Testis (tissue), 3 donors: ENCODE results near the gene CGB1. TPM values are rescaled to one million over a fixed set of nuclear protein-coding genes. Genes with fewer than 3 reads are reported as not detected.
A peak's percentile ranks its signal among the peaks of the same experiment; 100 is the strongest.

Experiments used
- DNase-seq: peaks from one replicate; pipeline ENCODE4 v3.0.0-alpha.2; 2019
- H3K27ac ChIP-seq, 2 donors: fragments of 200-600 bp; sonication (generic); one replicate each; pipeline ENCODE4 v1.5.1; 2019
- H3K27me3 ChIP-seq: fragments of 200-600 bp; sonication (generic); one replicate; pipeline ENCODE4 v1.5.1; 2019
- H3K36me3 ChIP-seq: fragments of 200-600 bp; sonication (generic); one replicate; pipeline ENCODE4 v1.5.1; 2017; ENCODE audit warnings: low read depth; ENCODE audit errors: missing control alignments
- H3K4me1 ChIP-seq: fragments of 200-600 bp; sonication (generic); one replicate; pipeline ENCODE4 v1.5.1; 2019
- H3K4me3 ChIP-seq, 2 donors: fragments of 200-600 bp; sonication (generic); one replicate each; pipeline ENCODE4 v1.5.1; 2017 to 2019
- H3K9me3 ChIP-seq: fragments of 200-600 bp; sonication (generic); one replicate; pipeline ENCODE4 v1.5.1; 2017
- CTCF ChIP-seq, 3 experiments: fragments of 450-650 bp in 2 of 3; fragments of 200-600 bp in 1 of 3; sonication (generic) in 1 of 3; IDR thresholded peaks; one replicate each; pipeline ENCODE4 v1.5.1; 2016 to 2019; ENCODE audit warnings: antibody characterized with exemption in 3 of 3, mild to moderate bottlenecking in 2 of 3, moderate library complexity in 1 of 3
- POLR2A ChIP-seq: fragments of 450-650 bp; IDR thresholded peaks from one replicate; pipeline ENCODE4 v1.6.1; 2017; ENCODE audit warnings: antibody characterized with exemption, mild to moderate bottlenecking, moderate library complexity
- WGBS, 2 donors: methylation state at CpG; one replicate each; pipeline ENCODE4 v1.1.5; 2018; 5-methylcytosine and 5-hydroxymethylcytosine counted together
- intact Hi-C: fragments of 100-400 bp; cut with DNase I; formaldehyde crosslinking; loops from one replicate; pipeline ENCODE4 v1.15.1; 2023; ENCODE audit warnings: low total_unique reads
- polyA plus RNA-seq: library from polyadenylated mRNA; stranded (reverse); fragments of 350-450 nt; fragmentation: Illumina TruSeq; extraction: RNeasy Lipid Tissue Mini Kit (QIAGEN cat#74804); gene quantifications from one replicate; pipeline ENCODE4 v1.2.3, GENCODE V29; 2014; ENCODE audit warnings: low read depth, low replicate concordance; ENCODE audit not compliant: insufficient read depth
- total RNA-seq, 2 donors: library from RNA; depleted of rRNA; stranded (reverse); fragments of >200 nt; gene quantifications; one replicate each; pipeline ENCODE4 v1.2.3, GENCODE V29; 2016

CGB1 gene
- total and polyA plus RNA-seq, 3 donors from 2014 or later: 2.3 to 2.9 TPM; not detected in 1

GRCh38 chr19:49004964-49005614, 31.6 kb downstream of the CGB1 start:
- Histone ChIP-seq H3K27ac (no peak overlapping the region), H3K27me3 (no peaks in the 10 kb centered on the region), H3K36me3 (no peaks in the 10 kb centered on the region), H3K4me1 (no peaks in the 10 kb centered on the region), H3K9me3 (no peaks in the 10 kb centered on the region), H3K4me3 (no peak overlapping the region)
- TF ChIP-seq CTCF (IDR thresholded peaks at IDR 0.05): no peak
- TF ChIP-seq POLR2A: no peak
- 88 to 91% methylated on average over 7 of the region's 7 CpGs for WGBS, 2 donors
- intact Hi-C loops: no loop called here
- no peak for DNase-seq

DNA sequence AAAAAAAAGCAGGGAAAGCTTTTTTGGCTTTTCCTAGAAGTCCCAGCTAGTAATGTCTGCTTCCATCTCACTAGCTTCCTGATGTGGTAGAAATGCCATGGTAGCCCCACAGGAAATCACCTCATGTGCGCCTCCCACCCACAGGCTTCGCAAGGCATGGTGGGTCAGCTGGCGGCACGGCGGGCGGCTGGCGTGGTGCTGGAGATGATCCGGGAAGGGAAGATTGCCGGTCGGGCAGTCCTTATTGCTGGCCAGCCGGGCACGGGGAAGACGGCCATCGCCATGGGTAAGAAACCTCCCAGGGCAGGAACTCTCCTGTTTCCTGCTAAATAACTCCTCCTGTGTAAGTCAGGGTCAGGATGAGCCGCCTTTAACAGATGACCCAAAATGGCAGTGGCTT, 32.6 kb downstream of the CGB1 start:
- 96 to 100% methylated on average over 2 to 15 of the region's 15 CpGs for WGBS, 2 donors
- no peaks in the 10 kb centered on the region for H3K27me3 ChIP-seq
- intact Hi-C loops: no loop called here
- H3K4me1 ChIP-seq: no peaks in the 10 kb centered on the region
- TF ChIP-seq POLR2A (no peak), CTCF (IDR thresholded peaks at IDR 0.05) (no peak)
- no peak overlapping the region for H3K4me3 ChIP-seq
- no peaks in the 10 kb centered on the region for H3K9me3 ChIP-seq
- no peaks in the 10 kb centered on the region for H3K36me3 ChIP-seq
- no peak for DNase-seq
- no peak overlapping the region for H3K27ac ChIP-seq

DNA sequence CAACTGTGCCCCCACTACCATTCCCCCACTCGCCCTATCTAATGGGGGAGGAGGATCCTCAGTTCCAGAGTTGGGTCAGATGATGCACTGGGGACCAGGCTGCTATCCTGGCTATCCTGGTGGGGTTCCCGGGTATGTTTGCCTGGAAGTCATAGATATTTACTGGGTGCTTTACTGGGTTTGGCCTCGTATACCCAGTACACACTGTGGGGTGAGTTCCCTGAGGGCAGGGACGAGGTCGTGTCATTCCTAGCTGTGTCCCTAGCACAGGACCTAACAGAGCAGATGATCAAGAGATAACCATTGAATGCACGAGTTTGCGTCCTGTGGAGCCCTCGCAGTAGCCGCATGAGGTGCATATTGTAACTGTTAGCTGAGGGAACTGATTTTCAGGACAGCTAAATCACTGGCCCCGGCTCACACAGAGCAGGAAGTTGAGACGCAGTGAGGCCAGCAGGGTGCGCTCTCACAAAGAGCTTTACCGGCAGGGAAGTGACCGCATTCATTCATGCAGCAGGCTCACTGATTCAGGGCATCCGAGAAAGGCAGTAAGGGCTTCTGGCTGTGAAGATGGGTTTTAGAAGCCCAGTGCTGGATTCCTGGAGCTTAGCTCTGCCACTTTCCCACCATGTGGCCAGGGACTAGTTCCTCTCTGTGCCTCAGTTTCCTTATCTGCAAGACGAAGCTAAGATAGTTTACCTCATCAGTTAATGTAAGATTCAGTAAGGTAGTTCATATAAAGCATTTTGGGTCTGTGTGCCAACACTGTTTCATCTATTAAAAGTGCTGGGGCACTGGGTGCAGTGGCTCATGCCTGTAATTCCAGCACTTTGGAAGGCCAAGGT, 37.0 kb downstream of the CGB1 start:
- DNase-seq: peak; percentile 62
- 64 to 78% methylated on average over 13 to 16 of the region's 16 CpGs for WGBS, 2 donors
- intact Hi-C loops: no loop called here

DNA sequence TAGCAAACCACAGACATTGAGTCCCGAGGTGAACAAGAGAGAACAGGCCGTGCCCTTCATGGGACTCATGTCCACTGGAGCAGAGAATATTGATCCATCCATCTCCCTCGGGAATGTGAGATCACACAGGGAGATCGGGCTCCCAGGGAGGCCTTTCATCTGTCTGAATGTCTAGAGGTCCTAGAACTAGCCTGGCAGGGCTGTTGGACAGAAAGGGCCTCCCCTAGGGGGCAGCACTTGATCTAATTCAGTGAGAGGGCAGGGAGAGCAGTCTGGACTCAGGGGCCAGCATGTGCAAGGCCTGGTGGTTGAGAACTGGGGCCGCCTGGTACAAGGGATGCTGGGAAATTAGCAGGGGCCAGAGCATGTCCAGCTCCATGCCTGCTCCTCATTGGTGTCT, 38.7 kb downstream of the CGB1 start:
- H3K27ac ChIP-seq: no peak overlapping the region
- H3K9me3 ChIP-seq: no peaks in the 10 kb centered on the region
- 70 to 81% methylated on average over 3 to 5 of the region's 5 CpGs for WGBS, 2 donors
- no peaks in the 10 kb centered on the region for H3K36me3 ChIP-seq
- intact Hi-C loops: no loop called here
- peak; percentile 80 for DNase-seq
- H3K4me3 ChIP-seq: no peak overlapping the region
- no peaks in the 10 kb centered on the region for H3K27me3 ChIP-seq
- H3K4me1 ChIP-seq: peaks cover 10% of the 10 kb centered on the region
- TF ChIP-seq CTCF (IDR thresholded peaks at IDR 0.05) (no peak), POLR2A (no peak)

More for the DNA sequence above, 37.0 kb downstream of the CGB1 start:
- no peak overlapping the region for H3K27ac ChIP-seq
- no peaks in the 10 kb centered on the region for H3K9me3 ChIP-seq
- no peaks in the 10 kb centered on the region for H3K36me3 ChIP-seq
- no peaks in the 10 kb centered on the region for H3K27me3 ChIP-seq
- H3K4me1 ChIP-seq: peaks cover 3% of the 10 kb centered on the region
- TF ChIP-seq CTCF (IDR thresholded peaks at IDR 0.05) (peak in 2 of 3 experiments; percentile 46), POLR2A (no peak)
- H3K4me3 ChIP-seq: no peak overlapping the region
